Activated CD8-positive, alpha-beta memory T cell treated with anti-CD3 and anti-CD28 coated beads for 24 hours (primary cell): ENCODE results near the gene COL6A1.
"Not testable (repeated sequence)": the region's sequence is repeated elsewhere in the genome, so short reads cannot be mapped to it uniquely, and the experiment has no call there.

Experiments
- DNase-seq: peaks from one replicate; pipeline ENCODE4 v3.0.0-alpha.2; 2020

COL6A1 gene

GRCh38 chr21:45994759-45995685 is 13.5 kb downstream of the COL6A1 start:
- no peak for DNase-seq

GRCh38 chr21:45995686-45996179 is 14.2 kb downstream of the COL6A1 start:
- no peak for DNase-seq

- DNase-seq = no peak
Observed at GRCh38 chr21:45996311-45997204, 15.0 kb downstream of the COL6A1 start.

DNA sequence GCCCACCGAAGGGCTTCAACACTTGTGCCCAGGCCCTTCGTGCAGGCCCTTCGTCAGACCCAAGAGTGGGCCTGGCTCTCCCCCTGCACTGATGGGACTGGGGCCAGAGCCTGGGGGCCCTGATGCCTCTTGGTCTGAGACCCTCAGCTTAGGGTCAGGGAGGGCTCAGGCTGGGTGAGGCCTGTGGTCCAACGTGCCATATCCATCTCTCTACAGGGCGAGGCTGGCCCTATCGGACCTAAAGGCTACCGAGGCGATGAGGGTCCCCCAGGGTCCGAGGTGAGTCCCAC is 15.6 kb downstream of the COL6A1 start:
- no peak for DNase-seq

DNA sequence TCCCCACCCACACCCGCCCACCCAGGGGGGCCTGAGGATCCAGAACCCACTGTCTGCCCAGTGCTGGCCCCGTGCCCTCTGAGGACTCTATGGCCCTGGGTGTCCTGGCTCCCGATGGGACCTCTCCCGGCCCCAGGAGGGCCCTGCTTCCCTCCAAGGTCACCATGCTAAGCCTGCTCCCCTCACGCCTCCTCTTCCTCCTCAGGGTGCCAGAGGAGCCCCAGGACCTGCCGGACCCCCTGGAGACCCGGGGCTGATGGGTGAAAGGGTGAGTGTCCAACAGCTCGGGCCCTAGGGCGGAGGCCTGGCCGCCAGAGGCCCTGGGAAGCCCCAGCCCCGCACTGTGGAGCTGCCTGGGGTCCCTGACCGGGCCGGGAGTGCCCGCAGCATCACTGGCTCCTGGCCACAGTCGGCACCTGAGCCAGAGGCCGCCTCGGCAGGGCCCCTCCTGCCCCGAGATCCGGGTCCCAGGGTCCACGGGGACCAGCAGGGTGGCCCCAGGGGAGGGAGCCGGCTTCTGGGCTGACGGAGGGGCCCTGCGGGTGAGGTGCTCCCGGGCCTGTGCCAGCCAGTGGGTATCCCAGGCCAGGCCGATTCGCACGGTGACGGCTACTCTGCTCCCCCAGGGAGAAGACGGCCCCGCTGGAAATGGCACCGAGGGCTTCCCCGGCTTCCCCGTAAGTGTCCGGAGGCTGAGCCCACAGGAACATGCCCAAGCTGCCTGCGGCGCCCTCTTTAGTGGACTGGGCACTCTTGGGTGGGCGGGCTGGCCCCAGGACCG is 16.1 kb downstream of the COL6A1 start:
- DNase-seq = no peak

DNA sequence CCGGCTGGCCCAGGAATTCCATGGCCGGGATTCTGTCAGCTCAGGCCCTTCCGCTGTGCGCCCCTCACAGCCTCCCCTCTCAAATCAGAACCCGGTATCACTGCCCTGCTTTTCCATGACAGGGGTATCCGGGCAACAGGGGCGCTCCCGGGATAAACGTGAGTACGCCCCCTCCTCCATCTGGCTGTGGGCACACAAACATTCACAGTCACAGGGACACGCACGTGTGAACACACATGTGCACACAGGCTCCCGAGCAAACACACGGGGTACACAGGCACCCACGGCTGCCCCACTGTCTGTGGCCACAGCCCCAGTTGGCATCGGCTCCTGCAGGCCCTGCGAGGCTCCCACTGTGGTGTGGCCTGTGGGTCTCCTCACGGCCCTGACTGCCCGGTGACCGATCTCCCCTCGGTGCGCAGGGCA is 16.7 kb downstream of the COL6A1 start:
- no peak for DNase-seq

DNA sequence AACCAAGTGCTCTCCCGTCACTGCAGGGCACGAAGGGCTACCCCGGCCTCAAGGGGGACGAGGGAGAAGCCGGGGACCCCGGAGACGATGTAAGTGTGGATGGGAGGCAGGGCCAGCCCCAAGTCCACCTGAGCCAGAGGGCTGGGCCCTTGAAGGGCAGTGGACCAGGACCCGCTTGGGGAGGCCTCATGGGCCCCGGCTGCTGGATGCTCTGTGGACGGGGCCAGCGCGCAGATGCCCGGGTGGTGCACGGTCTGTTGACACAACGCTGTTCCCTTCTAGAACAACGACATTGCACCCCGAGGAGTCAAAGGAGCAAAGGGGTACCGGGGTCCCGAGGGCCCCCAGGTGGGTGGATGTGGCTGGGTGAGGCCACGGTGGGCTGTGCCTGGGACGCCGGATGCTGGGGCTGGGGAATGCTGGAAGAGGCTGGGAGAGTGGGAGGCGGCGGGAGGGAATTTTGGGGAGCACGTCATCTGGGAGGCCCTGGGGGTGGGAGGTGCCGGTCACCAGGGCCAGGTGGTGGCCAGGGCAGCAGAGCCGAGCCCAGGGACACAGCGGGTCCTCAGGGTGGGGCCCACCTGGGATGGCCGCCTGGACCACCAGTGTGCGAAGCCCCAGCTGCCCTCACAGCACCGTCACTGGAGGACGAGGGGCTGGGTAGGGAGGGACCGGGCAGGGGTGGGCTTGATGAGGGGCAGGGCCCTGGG is 17.5 kb downstream of the COL6A1 start:
- DNase-seq = no peak

DNA sequence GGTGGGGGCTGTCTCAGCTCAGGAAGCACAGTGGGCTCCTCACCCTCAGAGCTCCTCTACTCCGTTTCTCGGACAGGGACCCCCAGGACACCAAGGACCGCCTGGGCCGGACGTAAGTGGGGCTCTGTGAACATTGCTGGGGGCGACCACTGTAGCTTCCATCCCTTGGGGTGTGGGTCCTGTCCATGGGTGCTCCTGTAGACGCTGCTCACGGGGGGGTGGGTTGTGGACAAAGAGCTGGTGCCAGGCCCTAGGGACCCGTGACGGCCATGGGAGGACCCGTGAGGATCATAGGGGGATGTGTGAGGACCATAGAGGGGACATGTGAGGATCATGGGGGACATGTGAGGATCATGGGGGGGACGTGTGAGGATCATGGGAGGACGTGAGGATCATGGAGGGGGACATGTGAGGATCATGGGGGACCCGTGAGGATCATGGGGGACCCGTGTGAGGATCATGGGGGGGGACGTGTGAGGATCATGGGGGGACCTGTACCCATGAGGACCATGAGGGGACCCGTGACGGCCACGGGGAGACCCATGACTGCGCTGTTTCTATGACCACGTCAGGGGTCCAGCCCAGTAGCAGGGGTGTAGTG is 18.1 kb downstream of the COL6A1 start:
- no peak for DNase-seq

GRCh38 chr21:46000182-46000730 is 18.7 kb downstream of the COL6A1 start:
- no peak for DNase-seq

GRCh38 chr21:46000731-46001641 is 19.4 kb downstream of the COL6A1 start:
- no peak for DNase-seq

DNA sequence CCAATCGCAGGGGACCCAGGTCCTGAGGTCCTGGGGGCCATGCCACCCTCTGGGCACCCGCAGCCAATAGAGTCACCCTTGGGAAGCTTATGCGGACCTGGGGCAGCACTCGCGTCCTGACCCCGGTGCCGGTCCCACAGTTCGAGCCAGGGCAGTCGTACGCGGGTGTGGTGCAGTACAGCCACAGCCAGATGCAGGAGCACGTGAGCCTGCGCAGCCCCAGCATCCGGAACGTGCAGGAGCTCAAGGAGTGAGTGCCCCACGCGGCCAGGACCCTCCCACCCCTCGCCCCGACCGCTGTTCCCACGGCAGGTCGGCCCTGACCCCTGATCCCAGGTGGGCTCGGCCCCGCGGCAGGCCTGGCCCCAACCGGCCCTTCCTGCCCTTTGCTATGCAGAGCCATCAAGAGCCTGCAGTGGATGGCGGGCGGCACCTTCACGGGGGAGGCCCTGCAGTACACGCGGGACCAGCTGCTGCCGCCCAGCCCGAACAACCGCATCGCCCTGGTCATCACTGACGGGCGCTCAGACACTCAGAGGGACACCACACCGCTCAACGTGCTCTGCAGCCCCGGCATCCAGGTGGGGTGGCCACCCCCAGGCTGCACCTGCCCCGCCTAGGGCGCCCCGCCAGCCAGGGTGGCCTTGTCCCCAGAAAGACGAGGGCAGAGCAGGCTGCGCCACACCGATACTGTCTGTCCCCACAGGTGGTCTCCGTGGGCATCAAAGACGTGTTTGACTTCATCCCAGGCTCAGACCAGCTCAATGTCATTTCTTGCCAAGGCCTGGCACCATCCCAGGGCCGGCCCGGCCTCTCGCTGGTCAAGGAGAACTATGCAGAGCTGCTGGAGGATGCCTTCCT is 20.5 kb downstream of the COL6A1 start:
- DNase-seq = no peak

- no peak for DNase-seq
Observed at GRCh38 chr21:46002841-46003574, 21.4 kb downstream of the COL6A1 start.

- no peak for DNase-seq
Observed at GRCh38 chr21:46003575-46004007, 22.0 kb downstream of the COL6A1 start.

DNA sequence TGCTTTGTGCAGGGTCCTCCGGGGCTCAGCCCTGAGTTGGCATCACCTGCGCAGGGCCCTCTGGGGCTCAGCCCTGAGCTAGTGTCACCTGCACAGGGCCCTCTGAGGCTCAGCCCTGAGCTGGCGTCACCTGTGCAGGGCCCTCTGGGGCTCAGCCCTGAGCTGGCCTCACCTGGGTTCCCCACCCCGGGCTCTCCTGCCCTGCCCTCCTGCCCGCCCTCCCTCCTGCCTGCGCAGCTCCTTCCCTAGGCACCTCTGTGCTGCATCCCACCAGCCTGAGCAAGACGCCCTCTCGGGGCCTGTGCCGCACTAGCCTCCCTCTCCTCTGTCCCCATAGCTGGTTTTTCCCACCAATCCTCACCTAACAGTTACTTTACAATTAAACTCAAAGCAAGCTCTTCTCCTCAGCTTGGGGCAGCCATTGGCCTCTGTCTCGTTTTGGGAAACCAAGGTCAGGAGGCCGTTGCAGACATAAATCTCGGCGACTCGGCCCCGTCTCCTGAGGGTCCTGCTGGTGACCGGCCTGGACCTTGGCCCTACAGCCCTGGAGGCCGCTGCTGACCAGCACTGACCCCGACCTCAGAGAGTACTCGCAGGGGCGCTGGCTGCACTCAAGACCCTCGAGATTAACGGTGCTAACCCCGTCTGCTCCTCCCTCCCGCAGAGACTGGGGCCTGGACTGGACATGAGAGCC is 22.7 kb downstream of the COL6A1 start:
- no peak for DNase-seq

DNA sequence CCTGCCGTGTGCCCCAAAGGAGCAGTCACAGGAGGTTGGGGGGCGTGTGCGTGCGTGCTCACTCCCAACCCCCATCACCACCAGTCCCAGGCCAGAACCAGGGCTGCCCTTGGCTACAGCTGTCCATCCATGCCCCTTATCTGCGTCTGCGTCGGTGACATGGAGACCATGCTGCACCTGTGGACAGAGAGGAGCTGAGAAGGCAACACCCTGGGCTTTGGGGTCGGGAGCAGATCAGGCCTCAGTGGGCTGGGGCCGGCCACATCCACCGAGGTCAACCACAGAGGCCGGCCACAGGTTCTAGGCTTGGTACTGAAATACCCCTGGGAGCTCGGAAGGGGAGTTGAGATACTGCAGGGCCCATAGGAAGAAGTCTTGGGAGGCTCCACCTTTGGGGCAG is 23.5 kb downstream of the COL6A1 start:
- DNase-seq = no peak

- DNase-seq = no peak
Observed at GRCh38 chr21:46005481-46005881, 23.9 kb downstream of the COL6A1 start.

- DNase-seq = not testable (repeated sequence)
Observed at GRCh38 chr21:46005894-46006546, 24.4 kb downstream of the COL6A1 start.
